H1 (cell line): ENCODE results near the gene SLX9. TPM values are rescaled to one million over a fixed set of nuclear protein-coding genes. Genes with fewer than 3 reads are reported as not detected.

Experiments used
- CTCF ChIA-PET: fragments of 300-600 bp; sonication (Branson Sonifier 250); formaldehyde crosslinking; loops from one replicate; lab custom pipeline; 2021; ENCODE audit not compliant: partially characterized antibody; lab: Charles Lee
- POLR2A ChIA-PET: fragments of 300-600 bp; sonication (Branson Sonifier 250); formaldehyde crosslinking; loops from one replicate; lab custom pipeline; 2021; ENCODE audit warnings: inconsistent platforms; ENCODE audit not compliant: partially characterized antibody; lab: Charles Lee
- DNase-seq, 2 experiments: peaks; one replicate each; pipeline versions ENCODE4 v3.0.0 to v3.0.0-alpha.2; 2010 to 2022; ENCODE audit warnings: low spot score in 2 of 2, low read depth in 1 of 2, mixed read lengths in 1 of 2
- FAIRE-seq: peaks from 2 replicates; lab custom pipeline; 2011; peaks lifted over from hg19 to GRCh38; lab: Jason Lieb, UNC
- H2AFZ ChIP-seq: 2 replicates; pipeline ENCODE4 v1.8.1; 2012; ENCODE audit warnings: low read length, inconsistent platforms
- H2AK5ac ChIP-seq: 2 replicates; pipeline ENCODE4 v1.6.1; 2013; ENCODE audit warnings: low read depth, low read length
- H2BK120ac ChIP-seq: replicated peaks from 2 replicates; pipeline ENCODE3; 2013; ENCODE audit warnings: low read depth, low read length, inconsistent platforms
- H2BK12ac ChIP-seq: 2 replicates; pipeline ENCODE4 v1.6.1; 2013; ENCODE audit warnings: low read depth, low read length
- H2BK15ac ChIP-seq: 2 replicates; pipeline ENCODE4 v1.6.1; 2013; ENCODE audit warnings: low read length
- H2BK20ac ChIP-seq: 2 replicates; pipeline ENCODE4 v1.6.1; 2013; ENCODE audit warnings: low read length
- H2BK5ac ChIP-seq: 2 replicates; pipeline ENCODE4 v1.6.1; 2013; ENCODE audit warnings: low read depth, low read length
- H3K14ac ChIP-seq: 2 replicates; pipeline ENCODE4 v1.6.1; 2013; ENCODE audit warnings: inconsistent platforms; ENCODE audit not compliant: insufficient read length
- H3K18ac ChIP-seq: 2 replicates; pipeline ENCODE4 v1.6.1; 2013; ENCODE audit warnings: low read length; ENCODE audit errors: extremely low read depth
- H3K23ac ChIP-seq: 2 replicates; pipeline ENCODE4 v1.6.1; 2013; ENCODE audit warnings: inconsistent platforms; ENCODE audit not compliant: insufficient read length
- H3K23me2 ChIP-seq: 2 replicates; pipeline ENCODE4 v1.6.1; 2013; ENCODE audit warnings: low read depth, low read length
- H3K27ac ChIP-seq: 2 replicates; pipeline ENCODE4 v1.6.1; 2011; ENCODE audit warnings: low read depth, low read length, inconsistent platforms
- H3K27me3 ChIP-seq, 4 experiments: replicated peaks in 1 of 4; 1 replicate in 1 of 4; 2 replicates in 3 of 4; pipeline versions ENCODE4 v1.6.1 to v1.8.1; 2011 to 2013; ENCODE audit warnings: low read length in 3 of 4, mild to moderate bottlenecking in 3 of 4, inconsistent platforms in 2 of 4, mixed read lengths in 2 of 4, moderate library complexity in 1 of 4; ENCODE audit not compliant: control insufficient read depth in 3 of 4, insufficient read depth in 3 of 4; ENCODE audit errors: extremely low read depth in 1 of 4
- H3K36me3 ChIP-seq, 4 experiments: 2 replicates each; pipeline versions ENCODE4 v1.6.1 to v1.8.1; 2011 to 2013; ENCODE audit warnings: mild to moderate bottlenecking in 4 of 4, low read length in 3 of 4, moderate library complexity in 2 of 4, control low read depth in 1 of 4, inconsistent platforms in 1 of 4; ENCODE audit not compliant: insufficient read depth in 4 of 4, control insufficient read depth in 2 of 4
- H3K4ac ChIP-seq: replicated peaks from 2 replicates; pipeline ENCODE3; 2013; ENCODE audit warnings: low read length, low read depth, mixed read lengths, inconsistent platforms; ENCODE audit not compliant: insufficient read length
- H3K4me1 ChIP-seq, 4 experiments: replicated peaks in 1 of 4; 1 replicate in 1 of 4; 2 replicates in 3 of 4; pipeline versions ENCODE4 v1.6.1 to v1.8.1; 2011 to 2013; ENCODE audit warnings: low read length in 3 of 4, inconsistent platforms in 2 of 4, mixed read lengths in 1 of 4; ENCODE audit not compliant: insufficient read depth in 4 of 4, control insufficient read depth in 3 of 4
- H3K4me2 ChIP-seq, 2 experiments: 2 replicates each; pipeline versions ENCODE4 v1.6.1 to v1.8.1; 2011 to 2013; ENCODE audit warnings: low read depth in 2 of 2, low read length in 2 of 2, control low read depth in 1 of 2, inconsistent platforms in 1 of 2, mild to moderate bottlenecking in 1 of 2; ENCODE audit not compliant: insufficient read depth in 1 of 2
- H3K4me3 ChIP-seq, 4 experiments: fragments of 200-600, 300-600 bp in 1 of 4; sonication (generic), shearing (Covaris generic), sonication (Bioruptor Twin) in 1 of 4; 2 replicates each; pipeline versions ENCODE4 v1.5.1 to v1.8.1; 2011 to 2016; ENCODE audit warnings: low read length in 4 of 4, low read depth in 3 of 4, control low read depth in 2 of 4, inconsistent platforms in 2 of 4, mild to moderate bottlenecking in 2 of 4, mixed read lengths in 1 of 4, moderate library complexity in 1 of 4; ENCODE audit not compliant: insufficient read depth in 2 of 4; ENCODE audit errors: extremely low read depth in 1 of 4
- H3K56ac ChIP-seq: replicated peaks from 2 replicates; pipeline ENCODE3; 2013; ENCODE audit warnings: low read depth, mild to moderate bottlenecking, mixed read lengths, low read length, inconsistent platforms; ENCODE audit not compliant: insufficient read length
- H3K79me1 ChIP-seq: 2 replicates; pipeline ENCODE4 v1.6.1; 2013; ENCODE audit warnings: low read depth, low read length, control low read depth
- H3K79me2 ChIP-seq, 2 experiments: 2 replicates each; pipeline versions ENCODE4 v1.6.1 to v1.8.1; 2012 to 2013; ENCODE audit warnings: low read length in 2 of 2, mild to moderate bottlenecking in 2 of 2, inconsistent platforms in 1 of 2; ENCODE audit not compliant: insufficient read depth in 2 of 2, control insufficient read depth in 1 of 2
- H3K9ac ChIP-seq, 4 experiments: replicated peaks in 1 of 4; 1 replicate in 1 of 4; 2 replicates in 3 of 4; pipeline versions ENCODE4 v1.6.1 to v1.8.1; 2011 to 2013; ENCODE audit warnings: low read depth in 3 of 4, low read length in 3 of 4, control low read depth in 2 of 4, mild to moderate bottlenecking in 2 of 4, moderate library complexity in 2 of 4, inconsistent platforms in 1 of 4; ENCODE audit errors: extremely low read depth in 1 of 4
- H3K9me3 ChIP-seq, 2 experiments: 2 replicates each; pipeline versions ENCODE4 v1.6.1 to v1.8.1; 2012 to 2013; ENCODE audit warnings: mild to moderate bottlenecking in 2 of 2, moderate library complexity in 2 of 2, control low read depth in 1 of 2, inconsistent platforms in 1 of 2, low read depth in 1 of 2, low read length in 1 of 2, mixed read lengths in 1 of 2; ENCODE audit not compliant: insufficient read depth in 2 of 2
- H4K20me1 ChIP-seq, 2 experiments: replicated peaks in 1 of 2; 2 replicates each; pipeline versions ENCODE3 to v1.8.1; 2011 to 2013; ENCODE audit warnings: inconsistent platforms in 2 of 2, low read length in 2 of 2, mild to moderate bottlenecking in 1 of 2; ENCODE audit not compliant: insufficient read depth in 2 of 2, control insufficient read depth in 1 of 2
- H4K5ac ChIP-seq: 2 replicates; pipeline ENCODE4 v1.6.1; 2013; ENCODE audit warnings: low read length, low read depth, mixed read lengths, inconsistent platforms; ENCODE audit not compliant: insufficient read length
- H4K8ac ChIP-seq: 2 replicates; pipeline ENCODE4 v1.8.0; 2013; ENCODE audit warnings: mild to moderate bottlenecking, moderate library complexity, low read length, inconsistent platforms; ENCODE audit not compliant: insufficient read depth; ENCODE audit errors: extremely low read depth
- H4K91ac ChIP-seq: replicated peaks from 2 replicates; pipeline ENCODE3; 2013; ENCODE audit warnings: low read length, mixed read lengths, inconsistent platforms; ENCODE audit not compliant: insufficient read length
- BCL11A ChIP-seq, 2 experiments: IDR thresholded peaks; one replicate each; pipeline ENCODE4 v1.6.1; 2011; ENCODE audit warnings: low read depth in 2 of 2, low read length in 2 of 2, mild to moderate bottlenecking in 2 of 2
- BRCA1 ChIP-seq: IDR thresholded peaks from 2 replicates; pipeline ENCODE4 v1.6.1; 2012; ENCODE audit warnings: low read depth, low read length, improper control_type of control experiment
- CBX8 ChIP-seq: fragments of 300-800, 300-1000 bp; sonication (generic); IDR thresholded peaks from 2 replicates; pipeline ENCODE4 v1.7.1; 2016; ENCODE audit warnings: low read depth, low read length, borderline replicate concordance
- EGR1 ChIP-seq: IDR thresholded peaks from 2 replicates; pipeline ENCODE4 v1.6.1; 2011; ENCODE audit warnings: low read depth, low read length, borderline replicate concordance
- JUND ChIP-seq: IDR thresholded peaks from 2 replicates; pipeline ENCODE4 v1.6.1; 2011; ENCODE audit warnings: mild to moderate bottlenecking, improper control_type of control experiment, low read length
- PHF8 ChIP-seq: fragments of 200-600 bp; sonication (generic); conservative IDR thresholded peaks from 2 replicates; pipeline ENCODE4 v1.7.1; 2012; ENCODE audit warnings: low read depth, mild to moderate bottlenecking, inconsistent platforms, low read length, moderate library complexity
- POLR2A ChIP-seq, 2 experiments: IDR thresholded peaks; 1 replicate in 1 of 2; 2 replicates in 1 of 2; pipeline ENCODE4 v1.6.1; 2011; ENCODE audit warnings: low read depth in 2 of 2, low read length in 2 of 2, mild to moderate bottlenecking in 2 of 2; ENCODE audit errors: control extremely low read depth in 1 of 2
- SP4 ChIP-seq: IDR thresholded peaks from 2 replicates; pipeline ENCODE4 v1.6.1; 2012; ENCODE audit warnings: low read length, inconsistent platforms
- ZNF274 ChIP-seq: IDR thresholded peaks from 2 replicates; pipeline ENCODE4 v1.7.0; 2012; ENCODE audit warnings: low read length, borderline replicate concordance; ENCODE audit errors: extremely low read depth
- WGBS, 2 experiments: shearing (Covaris generic) in 1 of 2; methylation state at CpG; one replicate each; pipeline versions ENCODE4 v1.1.6 to v1.1.7; 2013 to 2015; ENCODE audit warnings: low lambda C conversion rate in 2 of 2, mixed read lengths in 2 of 2, inconsistent platforms in 1 of 2, low coverage in 1 of 2, missing lambda C conversion rate in 1 of 2; ENCODE audit not compliant: insufficient replicate concordance in 2 of 2, insufficient coverage in 1 of 2, insufficient read length in 1 of 2; ENCODE audit errors: extremely low coverage in 1 of 2, missing lambda C conversion rate in 1 of 2; 5-methylcytosine and 5-hydroxymethylcytosine counted together
- polyA plus RNA-seq, 7 experiments: library from polyadenylated mRNA; depleted of rRNA in 3 of 7; stranded (reverse) in 5 of 7; unstranded in 2 of 7; fragments of >200 nt in 5 of 7; fragments of 200-250 nt in 2 of 7; gene quantifications; 1 replicate in 5 of 7; 2 replicates in 1 of 7; 4 replicates in 1 of 7; pipeline versions ENCODE4 v1.2.1 to v1.2.3, GENCODE V29; 2011 to 2013; ENCODE audit warnings: missing spikeins in 2 of 7, mixed read lengths in 2 of 7
- total RNA-seq: library from RNA; stranded (reverse); fragmentation: NEBNext Ultra II Directional; extraction: Animal tissue kit (Norgen Biotek cat#: 25700); gene quantifications from 2 replicates; pipeline ENCODE4 v1.2.1, GENCODE V29; 2021

The SLX9 gene
- total and polyA plus RNA-seq, 2 of the 8 experiments (the other 6 are each of a cell fraction or from before 2014, with no cell fraction given) = 17.7 to 57.3 TPM

- Histone ChIP-seq H4K8ac (no peak overlapping the region), H3K56ac (no peak overlapping the region)
- TF ChIP-seq ZNF274 (no peak), JUND (no peak), BCL11A (IDR thresholded peaks at IDR 0.05; ENCODE audit: low read depth in 2 of 2, low read length in 2 of 2) (no peak), PHF8 (no peak), EGR1 (no peak), SP4 (no peak), BRCA1 (no peak), POLR2A (IDR thresholded peaks at IDR 0.05; ENCODE audit: control extremely low read depth in 1 of 2, low read depth in 2 of 2, low read length in 2 of 2) (no peak), CBX8 (no peak)
- TF ChIP-seq, all 59 proteins: peak for 0
- 73% methylated on average over 17 of the region's 20 CpGs; no CpG with 5 or more reads in 1 of the 2 experiments for WGBS, 2 experiments
- POLR2A ChIA-PET = interaction anchor here (0.6 to 1.6 kb wide), 3 partner anchors 12 to 74 kb away, joined by 3 to 5 read pairs (median 3); no protein-coding TSS in a partner anchor
- no peak overlapping the region for H3K14ac ChIP-seq
- H3K79me1 ChIP-seq = no peaks in the 10 kb centered on the region
- peaks cover 3% of the 10 kb centered on the region in 2 experiments for H4K20me1 ChIP-seq
- H3K9me3 ChIP-seq = no peaks in the 10 kb centered on the region
- H3K18ac ChIP-seq = no peak overlapping the region; the same call in 1 of the 2 replicates
- no peaks in the 10 kb centered on the region for H3K36me3 ChIP-seq
- no peaks in the 10 kb centered on the region; a peak in 3 of 7 replicates for H3K27me3 ChIP-seq
- FAIRE-seq (no peak), DNase-seq (no peak)
- no peak overlapping the region for H3K9ac ChIP-seq
- no peak overlapping the region for H2BK20ac ChIP-seq
- no peak overlapping the region for H2AK5ac ChIP-seq
- no peak overlapping the region for H3K4me2 ChIP-seq
- H2BK12ac ChIP-seq = no peak overlapping the region
- peaks cover 2% of the 10 kb centered on the region; the same call in 1 of the 2 replicates for H3K23me2 ChIP-seq
- no peak overlapping the region for H3K23ac ChIP-seq
- H2AFZ ChIP-seq = no peak overlapping the region
- no peak overlapping the region for H2BK5ac ChIP-seq
- CTCF ChIA-PET = interaction anchor here (0.6 to 4.7 kb wide), 8 partner anchors 8 to 966 kb away, joined by 3 to 29 read pairs (median 4); no protein-coding TSS in a partner anchor
- H3K4me1 ChIP-seq = peaks cover 0 to 3% (median 0%) of the 10 kb centered on the region in 4 experiments; a peak in 1 of 7 replicates
- H3K27ac ChIP-seq = no peak overlapping the region
- no peak overlapping the region for H2BK15ac ChIP-seq
- no peak overlapping the region for H3K4ac ChIP-seq
- no peak overlapping the region for H4K91ac ChIP-seq
- H3K4me3 ChIP-seq = no peak overlapping the region
- H2BK120ac ChIP-seq = no peak overlapping the region
- H4K5ac ChIP-seq = no peak overlapping the region
- H3K79me2 ChIP-seq = no peaks in the 10 kb centered on the region
These were observed 44.6 kb downstream of the SLX9 start for GRCh38 chr21:44984428-44984791.
